PFSK-1 (cell line): Measurements from ENCODE around the gene PLPPR2.

Source experiments
- FOXP2 ChIP-seq: optimal IDR thresholded peaks from 2 replicates; pipeline ENCODE3; 2011; ENCODE audit warnings: borderline replicate concordance, control low read depth, inconsistent platforms; ENCODE audit not compliant: insufficient read depth; ENCODE audit errors: extremely low read length, extremely low read depth
- POLR2AphosphoS5 ChIP-seq: IDR thresholded peaks from 2 replicates; pipeline ENCODE4 v1.6.1; 2012; ENCODE audit warnings: low read depth, mild to moderate bottlenecking, control low read depth, low read length, moderate library complexity
- SIN3A ChIP-seq: IDR thresholded peaks from 2 replicates; pipeline ENCODE4 v1.6.1; 2012; ENCODE audit warnings: mild to moderate bottlenecking, low read length, moderate library complexity, borderline replicate concordance; ENCODE audit not compliant: insufficient read depth
- TAF1 ChIP-seq: IDR thresholded peaks from 2 replicates; pipeline ENCODE4 v1.6.1; 2012; ENCODE audit warnings: low read length, control low read depth, borderline replicate concordance; ENCODE audit not compliant: insufficient read depth
- TF ChIP-seq, protein P1 (sequence below), 2 experiments: IDR thresholded peaks; 2 replicates each; pipeline versions ENCODE4 v1.6.1 to v1.8.0; 2011 to 2012; ENCODE audit warnings: low read depth in 2 of 2, low read length in 2 of 2, control low read depth in 1 of 2, inconsistent platforms in 1 of 2, mild to moderate bottlenecking in 1 of 2, moderate library complexity in 1 of 2; ENCODE audit not compliant: insufficient read depth in 1 of 2

PLPPR2 gene

DNA sequence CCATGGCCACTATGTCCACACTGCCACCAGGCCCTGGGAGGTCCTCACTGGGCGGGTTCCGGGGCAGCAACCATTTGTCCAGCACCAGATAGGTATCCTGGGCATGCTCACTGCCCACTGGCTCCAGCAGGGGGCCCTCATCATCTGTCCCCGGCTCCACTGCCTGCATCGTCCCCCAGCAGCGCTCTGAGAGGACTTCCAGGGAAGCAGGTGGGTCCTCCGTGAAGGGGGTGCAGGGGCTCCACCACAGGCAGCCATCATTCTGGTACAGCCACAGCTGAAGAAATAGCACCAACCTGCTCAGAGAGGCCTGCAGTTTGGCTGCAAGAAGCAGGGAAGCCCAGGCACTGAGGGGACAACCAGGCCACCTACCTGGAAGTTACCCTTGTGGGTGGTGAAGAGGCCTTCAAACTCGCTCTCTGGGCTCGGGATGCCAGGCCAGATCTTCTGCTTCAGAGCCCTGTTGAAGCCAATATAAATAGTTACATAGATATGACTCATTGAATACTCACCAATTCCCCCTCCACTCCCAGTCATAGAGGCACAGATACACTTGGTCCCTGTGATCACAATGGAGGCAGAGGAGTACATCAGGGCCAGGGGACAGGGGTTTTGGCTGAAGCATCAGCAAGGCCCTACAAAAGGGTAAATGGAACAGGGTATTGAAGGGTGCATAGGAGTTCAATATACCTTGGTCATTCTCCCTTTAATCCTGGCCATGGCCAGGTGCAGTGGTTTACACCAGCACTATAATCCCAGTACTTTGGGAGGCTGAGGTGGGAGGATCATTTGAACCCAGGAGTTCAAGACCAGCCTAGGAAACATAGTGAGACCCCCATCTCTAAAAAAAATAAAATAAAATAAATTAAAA is 23.3 kb downstream of the PLPPR2 start:
- TF ChIP-seq SIN3A (no peak), TAF1 (no peak), POLR2AphosphoS5 (no peak), FOXP2 (no peak)
- TF ChIP-seq, protein P1, sequence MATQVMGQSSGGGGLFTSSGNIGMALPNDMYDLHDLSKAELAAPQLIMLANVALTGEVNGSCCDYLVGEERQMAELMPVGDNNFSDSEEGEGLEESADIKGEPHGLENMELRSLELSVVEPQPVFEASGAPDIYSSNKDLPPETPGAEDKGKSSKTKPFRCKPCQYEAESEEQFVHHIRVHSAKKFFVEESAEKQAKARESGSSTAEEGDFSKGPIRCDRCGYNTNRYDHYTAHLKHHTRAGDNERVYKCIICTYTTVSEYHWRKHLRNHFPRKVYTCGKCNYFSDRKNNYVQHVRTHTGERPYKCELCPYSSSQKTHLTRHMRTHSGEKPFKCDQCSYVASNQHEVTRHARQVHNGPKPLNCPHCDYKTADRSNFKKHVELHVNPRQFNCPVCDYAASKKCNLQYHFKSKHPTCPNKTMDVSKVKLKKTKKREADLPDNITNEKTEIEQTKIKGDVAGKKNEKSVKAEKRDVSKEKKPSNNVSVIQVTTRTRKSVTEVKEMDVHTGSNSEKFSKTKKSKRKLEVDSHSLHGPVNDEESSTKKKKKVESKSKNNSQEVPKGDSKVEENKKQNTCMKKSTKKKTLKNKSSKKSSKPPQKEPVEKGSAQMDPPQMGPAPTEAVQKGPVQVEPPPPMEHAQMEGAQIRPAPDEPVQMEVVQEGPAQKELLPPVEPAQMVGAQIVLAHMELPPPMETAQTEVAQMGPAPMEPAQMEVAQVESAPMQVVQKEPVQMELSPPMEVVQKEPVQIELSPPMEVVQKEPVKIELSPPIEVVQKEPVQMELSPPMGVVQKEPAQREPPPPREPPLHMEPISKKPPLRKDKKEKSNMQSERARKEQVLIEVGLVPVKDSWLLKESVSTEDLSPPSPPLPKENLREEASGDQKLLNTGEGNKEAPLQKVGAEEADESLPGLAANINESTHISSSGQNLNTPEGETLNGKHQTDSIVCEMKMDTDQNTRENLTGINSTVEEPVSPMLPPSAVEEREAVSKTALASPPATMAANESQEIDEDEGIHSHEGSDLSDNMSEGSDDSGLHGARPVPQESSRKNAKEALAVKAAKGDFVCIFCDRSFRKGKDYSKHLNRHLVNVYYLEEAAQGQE (IDR thresholded peaks at IDR 0.05; ENCODE audit: insufficient read depth in 1 of 2, low read depth in 2 of 2, low read length in 2 of 2) = no peak

DNA sequence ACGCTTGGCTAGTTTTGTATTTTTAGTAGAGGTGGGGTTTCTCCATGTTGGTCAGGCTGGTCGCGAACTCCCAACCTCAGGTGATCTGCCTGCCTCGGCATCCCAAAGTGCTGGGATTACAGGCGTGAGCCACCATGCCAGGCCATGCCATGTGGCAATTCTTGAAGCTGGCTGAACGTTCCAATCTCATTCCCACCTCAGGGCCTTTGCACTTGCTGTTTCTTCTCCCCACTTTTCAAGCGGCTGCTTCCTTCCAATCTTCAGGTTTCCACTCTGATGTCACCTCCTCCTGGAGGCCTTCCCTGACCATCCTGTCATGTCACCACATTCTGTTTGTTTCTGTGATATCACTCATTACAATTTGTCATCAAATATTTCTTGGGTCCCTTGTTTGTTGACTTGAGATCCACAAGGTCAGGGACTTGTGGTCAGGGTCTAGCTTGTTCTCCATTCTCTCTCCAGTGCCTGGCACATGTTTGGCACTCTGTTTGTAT is 24.7 kb downstream of the PLPPR2 start:
- TF ChIP-seq, protein P1 (IDR thresholded peaks at IDR 0.05; ENCODE audit: insufficient read depth in 1 of 2, low read depth in 2 of 2, low read length in 2 of 2) = no peak
- no peak for TF ChIP-seq SIN3A
- no peak for TF ChIP-seq FOXP2
- no peak for TF ChIP-seq TAF1
- no peak for TF ChIP-seq POLR2AphosphoS5

DNA sequence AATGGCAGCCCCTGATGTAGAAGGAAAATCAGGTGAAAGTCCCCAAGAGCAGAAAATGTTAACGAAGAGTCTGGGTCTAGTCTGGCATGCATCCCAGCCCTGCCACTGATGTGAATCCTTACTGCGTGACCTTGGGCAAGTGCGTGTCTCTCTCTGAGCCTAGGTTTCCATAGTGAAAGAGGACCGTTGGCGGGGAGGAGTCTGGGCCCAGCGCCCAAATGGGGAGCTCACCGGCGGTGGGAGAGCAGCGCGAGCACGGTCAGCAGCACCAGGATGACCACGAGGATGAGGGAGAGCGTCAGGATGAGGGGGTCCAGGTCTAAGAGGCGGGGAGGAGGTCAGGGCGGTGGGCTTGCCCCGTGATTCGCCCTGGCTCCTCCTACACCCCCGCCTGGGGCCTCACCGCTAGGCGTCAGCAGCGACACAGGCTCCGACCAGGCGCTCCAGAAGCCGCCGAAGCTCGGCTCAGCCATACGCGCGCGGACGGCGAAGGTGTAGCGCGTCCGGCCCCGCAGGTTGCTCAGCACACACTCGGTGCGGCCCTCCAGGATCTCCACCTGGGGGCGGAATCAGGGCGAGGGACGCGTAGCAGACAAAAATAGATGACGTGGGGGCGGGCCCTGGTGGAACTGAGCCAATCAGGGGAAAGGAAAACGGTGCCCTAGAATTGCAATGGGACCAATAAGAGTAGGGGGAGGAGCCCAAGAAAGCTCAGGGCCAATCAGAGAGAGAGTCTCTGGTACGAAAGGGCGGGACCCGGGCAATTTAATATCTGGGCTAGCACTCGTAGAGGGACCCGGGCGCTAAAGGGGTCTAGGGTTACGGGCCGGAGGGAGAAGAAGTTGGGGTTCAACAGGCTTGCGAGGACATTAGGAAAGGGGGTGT is 25.7 kb downstream of the PLPPR2 start:
- peak; percentile 71 for TF ChIP-seq POLR2AphosphoS5
- TF ChIP-seq, protein P1 (IDR thresholded peaks at IDR 0.05; ENCODE audit: insufficient read depth in 1 of 2, low read depth in 2 of 2, low read length in 2 of 2) = no peak
- TF ChIP-seq FOXP2 = peak; percentile 52

DNA sequence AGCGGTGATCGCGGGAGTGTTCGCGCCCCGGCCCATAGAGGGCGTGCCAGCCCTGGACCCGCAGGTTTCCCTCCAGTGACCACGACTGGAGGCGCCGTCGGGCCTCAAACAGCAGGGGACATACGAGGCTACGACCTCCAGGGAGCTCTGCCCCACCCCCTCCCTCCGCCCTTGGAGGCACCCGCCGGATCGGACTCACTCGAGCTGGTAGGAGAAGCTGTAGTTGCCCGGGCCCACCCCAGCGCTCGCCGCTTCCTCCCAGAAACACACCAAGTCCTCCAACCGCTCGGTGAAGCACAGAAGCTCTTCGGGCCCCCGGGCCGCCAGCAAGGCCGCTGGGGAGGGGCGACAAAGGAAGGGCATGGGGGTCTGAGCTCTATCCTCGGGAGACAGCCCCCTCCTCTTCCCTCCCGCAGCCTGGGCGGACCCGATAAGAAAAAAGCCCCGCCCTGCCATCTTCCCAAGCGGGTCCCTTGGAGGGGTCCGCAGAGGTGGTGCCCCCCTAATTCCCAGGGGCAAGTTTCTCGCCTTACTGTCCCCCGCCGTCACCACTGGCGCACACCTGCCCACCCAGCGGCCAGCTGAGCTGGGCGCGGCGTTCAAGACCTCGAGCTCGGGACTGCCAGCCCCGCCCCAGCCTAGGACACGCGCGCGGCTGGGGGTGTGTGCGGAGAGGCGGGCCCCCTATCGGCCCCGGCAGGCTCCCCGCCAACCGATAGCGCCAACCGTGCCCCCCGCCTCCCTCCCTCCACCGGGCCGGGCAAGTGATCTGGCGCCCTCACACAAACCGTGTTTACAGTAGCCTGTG is 27.9 kb downstream of the PLPPR2 start:
- TF ChIP-seq POLR2AphosphoS5 (no peak), SIN3A (no peak), FOXP2 (no peak), TAF1 (no peak)
- TF ChIP-seq, protein P1 (IDR thresholded peaks at IDR 0.05; ENCODE audit: insufficient read depth in 1 of 2, low read depth in 2 of 2, low read length in 2 of 2) = no peak
